HL-60/S4 (cell line): ENCODE results near the gene GIMAP8.
"Not testable (repeated sequence)": the region's sequence is repeated elsewhere in the genome, so short reads cannot be mapped to it uniquely, and the experiment has no call there.

ENCODE experiments used
- in situ Hi-C: fragments of 300-500 bp; cut with MboI; formaldehyde crosslinking; loops from 2 replicates; pipeline ENCODE4 v1.14.3; 2022; ENCODE audit warnings: low sequenced_read_pairs

GIMAP8 gene

DNA sequence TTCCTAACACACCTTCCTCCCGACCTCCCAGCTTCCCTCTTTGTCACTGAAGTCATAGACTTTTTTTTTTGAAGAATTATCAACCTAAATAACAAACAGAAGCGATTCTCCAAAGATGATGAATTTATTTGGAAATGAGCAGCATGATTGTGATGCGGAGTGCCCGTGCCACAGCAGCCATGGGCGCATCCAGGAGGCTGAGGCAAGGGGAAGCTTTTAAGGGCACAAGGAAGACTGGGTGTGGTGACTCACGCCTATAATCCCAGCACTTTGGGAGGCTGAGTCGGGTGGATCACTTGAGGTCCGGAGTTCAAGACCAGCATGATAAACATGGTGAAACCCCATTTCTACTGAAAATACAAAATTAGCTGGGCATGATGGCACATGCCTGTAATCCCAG lies 16.2 kb upstream of the GIMAP8 start:
- in situ Hi-C loops = no loop called here

DNA sequence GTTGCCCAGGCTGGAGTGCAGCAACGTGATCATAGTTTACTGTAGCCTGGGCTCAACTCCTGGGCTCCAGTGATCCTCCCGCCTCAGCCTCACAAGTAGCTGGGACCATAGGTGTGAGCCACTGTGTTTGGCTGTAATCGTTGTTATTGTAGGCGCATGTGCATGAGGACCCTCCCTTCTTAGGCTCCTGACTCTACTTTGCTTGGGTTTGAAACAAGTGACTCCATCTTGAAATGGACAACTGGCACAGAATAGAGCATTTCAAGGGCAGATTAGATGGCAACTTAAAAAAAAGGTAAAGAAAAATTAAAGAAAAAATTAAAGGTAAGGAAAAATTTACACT lies 15.4 kb upstream of the GIMAP8 start:
- in situ Hi-C loops = no loop called here

DNA sequence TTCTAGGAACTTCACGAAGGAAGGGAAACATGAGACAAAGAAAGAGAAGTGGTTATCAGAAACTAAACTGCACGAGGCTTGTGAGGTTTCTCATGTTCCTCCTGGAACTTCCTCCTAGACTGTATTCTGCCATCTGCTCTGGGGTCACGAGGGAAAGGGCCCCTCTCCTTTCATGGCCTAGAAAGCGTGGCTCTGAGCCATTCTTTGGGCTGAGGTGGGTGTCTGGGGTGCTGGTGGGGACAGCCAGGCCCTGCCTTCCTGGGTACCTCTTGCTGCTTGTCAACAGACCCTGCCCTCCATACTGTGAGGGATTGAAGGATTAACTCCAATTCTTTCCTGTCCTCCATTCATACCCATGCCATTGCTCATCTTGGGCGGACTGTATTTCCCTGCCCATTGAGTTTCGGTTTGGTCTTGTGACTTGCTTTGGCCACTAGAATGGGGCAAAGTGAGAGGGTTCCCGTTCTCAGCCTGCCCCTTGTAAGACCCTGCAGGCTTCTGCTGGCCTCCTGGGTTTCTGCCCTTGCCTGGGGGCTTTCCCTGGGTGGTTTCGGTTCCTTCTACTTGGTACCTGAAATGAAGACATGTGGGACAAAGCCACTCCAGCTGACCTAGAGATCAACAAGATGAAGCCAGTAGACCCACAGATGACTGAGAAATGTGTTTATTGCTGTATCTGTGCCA lies 14.9 kb upstream of the GIMAP8 start:
- in situ Hi-C loops = no loop called here

DNA sequence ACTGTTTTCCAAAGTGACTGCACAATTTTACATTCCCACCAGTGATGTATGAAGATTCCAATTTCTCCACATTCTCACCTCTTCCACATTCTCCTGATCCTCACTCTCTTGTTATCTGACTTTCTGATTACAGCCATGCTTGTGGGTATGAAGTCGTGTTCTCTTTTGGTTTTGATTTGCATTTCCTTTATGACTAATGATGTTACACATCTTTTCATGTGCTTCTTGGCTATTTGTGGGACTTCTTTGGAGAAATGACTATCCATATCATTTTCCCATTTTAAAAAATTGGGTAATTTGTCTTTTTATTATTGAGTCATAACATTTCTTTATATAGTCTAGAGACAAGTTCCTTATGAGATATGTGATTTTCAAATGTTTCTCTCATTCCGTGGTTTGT lies 10.5 kb upstream of the GIMAP8 start:
- in situ Hi-C loops = loop anchor here (10.0 kb wide), 1 partner anchor 315 kb away; no protein-coding TSS in a partner anchor

DNA sequence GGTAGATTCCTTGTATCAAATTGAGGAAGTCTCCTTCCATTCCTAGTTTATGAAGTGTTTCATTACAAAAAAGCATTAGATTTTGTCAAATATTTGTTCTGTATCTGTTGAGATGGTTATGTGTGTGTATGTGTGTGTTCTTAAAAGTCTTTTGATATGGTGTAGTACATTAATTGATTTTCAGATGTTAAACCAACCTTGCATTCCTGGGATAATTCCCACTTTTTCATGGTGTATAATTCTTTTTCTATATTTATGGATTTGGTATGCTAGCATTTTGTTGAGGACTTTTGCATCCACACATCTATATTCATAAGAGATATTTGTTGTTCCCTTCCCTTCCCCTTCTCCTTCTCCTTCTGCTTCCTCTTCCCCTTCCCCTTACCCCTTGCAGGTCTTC lies 8.9 kb upstream of the GIMAP8 start:
- in situ Hi-C loops = loop anchor here (10.0 kb wide), 1 partner anchor 313 kb away; no protein-coding TSS in a partner anchor

DNA sequence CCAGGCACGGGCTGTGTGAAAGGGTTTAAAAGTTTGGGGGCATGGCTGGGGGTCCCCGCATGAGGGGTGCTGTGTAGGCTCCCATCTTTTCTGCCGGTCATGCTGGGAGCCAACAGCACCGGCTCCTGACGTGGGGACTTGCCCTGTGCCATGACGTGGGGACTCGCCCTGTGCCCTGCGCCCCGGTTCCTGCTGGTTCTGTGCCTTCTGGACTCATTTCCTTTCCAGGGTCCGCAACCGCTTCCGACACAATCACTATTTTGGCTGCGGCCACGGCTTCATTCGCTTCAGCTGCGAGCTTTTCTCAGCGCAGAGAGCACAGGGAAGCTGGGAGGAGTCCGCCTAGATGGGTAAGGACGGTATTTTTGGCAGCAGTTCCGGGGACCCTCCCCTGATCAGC lies 7.6 kb upstream of the GIMAP8 start:
- in situ Hi-C loops = loop anchor here (10.0 kb wide), 1 partner anchor 312 kb away; no protein-coding TSS in a partner anchor

DNA sequence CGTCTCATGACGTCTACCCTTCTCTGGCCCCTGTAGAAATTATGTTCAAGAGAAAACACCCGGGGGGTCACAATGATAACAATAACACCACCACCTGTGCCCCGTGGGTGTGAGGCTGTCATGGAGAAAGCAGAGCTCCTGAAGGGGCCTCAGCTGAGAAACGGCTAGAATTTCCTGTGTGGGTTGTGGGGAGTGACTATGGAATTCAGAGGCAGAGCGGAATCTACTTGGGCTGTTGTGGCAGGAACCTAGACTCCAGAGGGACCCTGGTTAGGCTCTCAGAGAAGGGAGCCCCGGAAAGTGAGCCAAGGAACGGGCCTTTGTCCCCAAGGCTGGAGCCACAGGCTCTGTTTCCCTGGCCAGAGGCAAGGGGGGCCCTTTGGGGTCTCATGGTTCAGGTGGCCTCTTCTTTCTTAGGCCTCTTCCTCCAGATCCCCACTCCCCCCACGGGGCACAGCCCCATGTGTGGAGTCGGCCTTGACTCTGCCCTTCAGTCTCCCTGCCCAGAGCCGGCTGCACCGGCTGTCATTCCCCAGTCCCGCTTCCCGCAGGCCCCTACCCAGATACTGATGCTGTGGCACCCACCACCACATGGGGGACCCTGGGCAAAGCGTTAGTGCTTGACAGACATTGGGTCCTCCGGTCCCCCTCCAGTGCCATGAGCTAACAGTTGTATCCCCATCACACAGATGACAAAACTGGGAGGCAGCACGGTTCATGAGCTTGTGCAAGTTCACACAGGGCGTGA lies 6.5 kb upstream of the GIMAP8 start:
- in situ Hi-C loops = loop anchor here (10.0 kb wide), 1 partner anchor 311 kb away; no protein-coding TSS in a partner anchor

DNA sequence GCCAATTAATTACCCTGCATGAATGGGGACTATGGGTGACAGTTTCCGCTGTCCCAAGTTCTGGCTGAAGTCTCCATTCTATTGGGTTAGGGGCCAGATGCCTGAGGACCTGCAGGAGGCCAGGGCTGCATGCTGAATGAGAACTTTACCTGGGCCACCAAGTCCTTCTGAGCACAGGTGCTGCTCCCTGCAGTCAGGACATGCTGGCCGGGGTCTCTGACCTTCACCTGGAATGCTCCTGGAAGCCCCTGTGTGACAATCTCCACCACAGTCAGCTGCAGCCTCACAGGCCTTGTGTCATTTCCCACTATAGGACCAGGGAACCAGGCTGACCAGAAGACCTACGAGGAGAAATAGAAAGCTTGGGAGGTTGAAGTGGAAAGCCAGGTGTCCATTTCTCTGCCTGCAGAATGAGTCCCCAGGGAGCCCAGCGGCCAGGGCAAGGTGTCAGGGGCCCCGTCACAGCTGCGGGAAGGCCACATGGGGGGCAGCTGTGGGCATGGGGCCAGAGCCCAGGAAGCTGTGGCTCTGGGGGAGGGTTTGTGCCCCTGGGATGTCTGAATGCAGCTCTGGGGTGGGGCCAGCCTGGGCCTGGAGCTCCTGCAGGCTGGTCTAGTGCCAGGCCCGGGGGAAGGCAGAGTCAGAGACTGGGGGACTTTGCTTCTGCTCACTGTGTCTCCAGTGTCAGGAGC lies 5.6 kb upstream of the GIMAP8 start:
- in situ Hi-C loops = loop anchor here (10.0 kb wide), 1 partner anchor 310 kb away; no protein-coding TSS in a partner anchor

DNA sequence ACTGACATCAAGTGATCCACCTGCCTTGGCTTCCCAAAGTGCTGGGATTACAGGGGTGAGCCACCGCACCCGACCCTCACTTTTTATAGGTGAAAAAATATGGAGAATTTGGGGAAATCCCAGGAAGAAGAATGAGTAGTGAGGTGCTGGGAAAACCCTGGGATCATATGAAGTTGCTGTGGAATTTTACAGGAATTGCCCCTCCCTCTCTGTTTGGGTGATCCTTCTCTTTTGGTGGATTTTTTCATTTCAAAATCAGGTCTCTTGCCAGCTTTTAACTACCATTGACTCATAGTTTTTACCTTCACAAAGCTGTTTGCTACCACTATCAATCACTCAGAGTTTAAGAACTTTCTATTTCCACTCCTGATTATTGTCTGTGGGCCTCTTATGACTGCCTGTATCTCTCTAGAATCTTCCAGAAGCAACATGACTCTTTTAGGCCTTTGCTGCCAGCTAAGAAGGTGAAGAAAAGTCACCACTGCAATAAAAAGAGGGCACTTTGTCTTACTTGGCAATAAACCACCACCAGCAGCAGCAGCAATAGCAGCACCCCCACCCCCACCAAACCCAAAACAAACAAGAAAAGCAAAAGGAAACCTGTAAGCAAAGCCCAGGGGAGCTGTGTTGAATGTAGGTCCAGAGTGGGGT lies 4.0 kb upstream of the GIMAP8 start:
- in situ Hi-C loops = loop anchor here (10.0 kb wide), 1 partner anchor 308 kb away; no protein-coding TSS in a partner anchor

DNA sequence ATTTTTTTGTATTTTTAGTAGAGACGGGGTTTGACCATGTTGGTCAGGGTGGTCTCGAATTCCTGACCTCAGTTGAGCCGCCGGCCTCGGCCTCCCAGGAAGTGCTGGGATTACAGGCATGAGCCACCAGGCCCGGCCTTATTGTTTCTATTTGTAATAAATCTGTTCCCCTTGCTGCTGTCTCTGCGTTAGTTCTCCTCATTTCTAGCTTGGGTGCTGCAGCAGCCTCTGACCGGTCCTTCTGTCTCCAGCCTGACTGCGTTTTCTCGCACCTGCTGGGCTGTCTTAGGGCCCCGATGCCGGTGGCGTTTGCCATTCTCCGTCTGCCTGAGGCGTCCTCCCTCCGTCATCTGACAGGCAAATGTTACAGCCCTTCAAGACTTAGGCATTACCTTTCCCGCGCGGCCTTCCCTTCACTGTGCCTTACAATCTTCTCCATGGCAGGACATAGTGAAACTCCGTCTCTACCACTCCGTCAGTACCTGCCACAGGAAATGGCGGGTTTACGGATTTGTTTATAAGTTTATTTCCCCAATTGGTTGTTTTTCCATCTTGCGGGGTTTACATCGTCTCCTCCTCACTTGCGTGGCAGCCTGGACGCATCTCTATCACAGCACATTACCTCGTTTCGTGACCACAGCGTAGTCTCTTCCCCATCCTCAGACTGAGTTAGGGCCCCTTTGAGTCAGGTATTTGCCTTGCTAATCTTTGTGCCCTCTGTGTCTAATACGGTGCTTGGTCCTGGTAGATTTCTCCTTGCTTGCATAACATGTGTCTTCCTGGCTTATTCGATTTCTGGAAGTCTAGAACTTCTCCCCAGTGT lies 2.3 kb upstream of the GIMAP8 start:
- in situ Hi-C loops = loop anchor here (10.0 kb wide), 1 partner anchor 307 kb away; no protein-coding TSS in a partner anchor

DNA sequence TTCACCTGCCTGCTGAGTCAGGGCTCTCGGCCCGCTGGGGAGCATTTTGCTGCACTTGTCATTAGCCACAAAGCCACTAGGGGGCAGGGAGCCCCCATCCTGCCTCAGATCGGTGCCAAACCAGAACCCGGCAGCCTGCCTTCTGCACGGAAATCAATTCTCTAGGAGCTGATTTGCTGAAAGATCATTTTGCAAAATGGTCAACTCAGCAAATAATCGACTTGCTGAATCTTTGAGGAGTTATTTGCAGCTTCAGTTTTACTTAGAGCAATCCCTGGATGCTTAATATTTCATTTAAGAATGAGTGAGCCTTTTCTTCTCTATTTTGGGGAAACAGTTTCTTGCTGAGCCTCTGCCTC lies 1.7 kb upstream of the GIMAP8 start:
- in situ Hi-C loops = loop anchor here (10.0 kb wide), 1 partner anchor 306 kb away; no protein-coding TSS in a partner anchor

DNA sequence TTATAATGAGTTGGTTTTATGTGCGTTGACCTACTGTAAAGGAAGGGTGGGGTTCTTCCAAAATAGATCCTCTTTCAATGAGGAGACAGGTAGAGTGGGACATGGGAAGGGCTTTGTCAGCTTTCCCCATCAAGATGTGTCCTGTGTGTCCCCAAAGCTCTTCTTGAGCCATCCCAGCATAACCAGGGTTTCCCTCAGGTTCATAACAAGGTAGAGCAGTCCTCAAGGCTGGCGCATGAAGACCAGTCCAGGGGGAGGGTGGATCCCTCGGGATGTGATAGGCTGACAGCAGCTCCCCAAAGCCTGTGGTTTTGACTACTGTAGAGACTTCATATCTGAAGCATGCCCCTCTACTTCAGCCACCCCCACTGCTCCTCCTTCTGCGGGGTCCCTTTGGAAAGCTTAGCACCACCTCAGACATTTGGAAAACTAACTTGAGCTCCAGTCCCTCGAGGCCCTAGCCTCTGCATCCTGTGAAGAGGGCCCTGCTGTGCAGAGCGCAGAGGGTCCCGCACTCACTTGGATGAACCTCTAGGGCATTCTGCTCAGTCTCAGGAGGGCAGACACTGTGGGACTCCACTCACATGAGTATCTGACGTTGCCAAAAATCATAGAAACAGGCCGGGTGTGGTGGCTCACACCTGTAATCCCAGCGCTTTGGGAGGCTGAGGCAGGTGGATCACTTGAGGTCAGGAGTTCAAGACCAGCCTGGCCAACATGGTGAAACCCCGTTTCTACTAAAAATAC lies 1.1 kb upstream of the GIMAP8 start:
- in situ Hi-C loops = loop anchor here (10.0 kb wide), 1 partner anchor 305 kb away; no protein-coding TSS in a partner anchor

DNA sequence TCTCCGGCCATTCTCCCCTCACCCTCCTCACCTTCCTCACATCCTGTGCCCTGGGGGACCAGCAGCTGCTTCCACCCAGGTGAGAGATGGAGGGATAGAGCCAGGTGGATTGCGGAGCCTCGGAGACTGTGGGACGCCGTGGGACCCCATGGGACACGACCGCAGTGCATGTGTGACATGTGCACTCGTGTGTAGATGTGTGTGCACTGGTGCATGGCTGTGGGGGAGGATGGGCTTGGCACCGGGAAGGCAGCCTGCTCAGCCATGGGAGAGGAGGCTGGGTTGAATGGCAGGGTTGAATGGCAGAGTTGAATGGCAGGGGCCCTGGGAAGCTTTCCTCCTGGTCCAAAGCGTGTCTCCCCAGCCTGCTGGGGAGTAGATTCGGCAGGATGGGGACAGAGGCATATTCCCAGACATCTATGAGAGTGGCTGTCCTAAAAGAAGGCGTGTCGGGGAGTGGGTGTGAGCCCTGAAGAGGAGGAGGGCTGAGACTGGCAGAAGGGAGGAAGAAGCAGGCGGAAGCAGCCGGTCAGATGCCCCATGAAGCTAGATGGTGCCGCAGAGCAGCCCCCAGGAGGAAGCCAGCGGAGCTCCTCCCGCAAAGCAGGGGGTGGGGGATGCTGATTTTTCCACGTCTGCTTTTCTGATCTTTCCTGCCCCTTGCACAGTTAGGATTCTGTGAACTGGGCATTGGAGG lies 815 bp downstream of the GIMAP8 start:
- in situ Hi-C loops = no loop called here

DNA sequence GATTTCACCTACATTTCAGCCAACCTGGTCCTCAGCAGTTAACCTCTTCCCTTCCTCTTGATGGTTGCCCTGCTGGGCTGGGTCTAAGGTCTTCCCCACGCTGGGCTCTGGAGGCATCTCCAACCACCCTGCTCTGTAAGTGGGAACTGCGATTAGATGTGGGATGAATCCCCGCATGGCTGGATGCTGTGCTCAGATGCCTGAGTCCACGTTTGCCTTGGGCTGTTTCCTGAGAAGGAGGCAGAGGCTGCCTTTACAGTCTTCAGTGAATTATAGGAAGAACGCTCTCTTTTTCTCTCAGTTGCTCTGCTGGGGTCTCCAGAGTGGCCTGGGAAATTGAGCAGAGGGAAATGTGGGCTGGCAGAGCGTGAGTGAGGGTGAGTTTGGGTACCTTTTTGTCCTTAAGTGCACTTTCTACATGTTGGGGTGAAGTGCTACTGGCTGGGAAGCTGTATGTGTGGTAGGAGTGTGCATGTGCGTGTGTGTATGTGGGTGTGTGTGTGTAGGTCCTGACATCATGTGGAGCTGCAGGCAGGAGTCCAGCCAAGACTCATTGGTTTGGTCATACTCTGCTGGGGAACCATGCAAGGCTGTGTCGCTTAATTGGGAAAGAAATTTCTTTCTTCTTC lies 1.5 kb downstream of the GIMAP8 start:
- in situ Hi-C loops = no loop called here

DNA sequence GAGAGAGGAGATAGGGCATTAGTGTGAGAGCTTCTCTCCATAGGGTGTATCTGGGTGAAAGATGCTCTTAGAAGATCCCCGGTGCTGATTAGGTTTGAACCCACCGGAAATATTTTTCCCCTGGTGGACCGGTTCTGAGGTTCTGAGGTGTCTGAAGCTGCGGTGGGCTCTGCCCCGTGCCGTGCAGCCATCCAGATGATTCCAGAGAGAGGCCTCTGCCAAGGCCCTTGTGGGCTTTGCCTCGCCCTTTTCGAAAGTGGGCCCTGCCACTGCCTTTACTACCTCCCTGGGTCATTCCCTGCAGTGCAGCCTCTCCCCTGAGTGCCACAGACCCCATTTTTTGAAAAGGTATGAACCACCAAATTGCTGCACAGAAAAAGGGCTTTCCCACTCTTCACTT lies 2.8 kb downstream of the GIMAP8 start:
- in situ Hi-C loops = no loop called here

DNA sequence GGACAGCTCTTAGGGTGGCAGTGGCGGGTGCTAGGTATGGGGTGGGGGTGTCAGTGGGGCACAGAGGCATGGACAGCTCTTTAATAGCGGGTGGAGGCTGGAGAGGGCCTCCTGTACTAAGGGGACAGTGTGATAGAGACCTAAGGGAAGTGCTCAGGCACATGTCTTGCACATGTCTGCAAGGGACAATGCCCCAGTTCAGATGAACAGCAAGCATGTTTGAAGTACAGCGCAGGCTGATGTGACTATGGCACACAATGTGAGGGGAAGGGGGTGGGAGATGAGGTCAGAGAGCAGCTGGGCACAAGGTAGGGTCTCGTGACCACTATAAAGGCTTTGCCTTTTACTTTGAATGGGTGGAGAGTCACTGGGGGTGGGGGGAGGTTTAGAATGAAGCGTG lies 3.5 kb downstream of the GIMAP8 start:
- in situ Hi-C loops = no loop called here

DNA sequence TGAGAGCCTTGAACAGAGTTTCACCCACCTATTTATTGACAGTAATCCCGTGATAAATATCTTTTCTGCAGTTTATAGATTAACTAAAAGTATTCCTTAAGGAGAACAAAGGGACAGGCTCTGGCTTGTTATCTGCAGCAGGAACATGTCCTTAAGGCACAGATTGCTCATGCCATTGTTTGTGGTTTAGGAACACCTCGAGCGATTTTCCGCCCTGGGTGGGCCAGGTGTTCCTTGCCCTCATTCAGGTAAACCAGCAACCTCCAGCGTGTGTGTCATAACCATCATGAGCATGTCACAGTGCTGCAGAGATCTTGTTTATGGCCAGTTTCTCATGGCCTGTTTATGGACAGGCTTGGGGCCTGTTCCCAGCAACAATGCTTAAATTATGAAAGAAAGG lies 6.6 kb downstream of the GIMAP8 start:
- in situ Hi-C loops = not testable (repeated sequence)

DNA sequence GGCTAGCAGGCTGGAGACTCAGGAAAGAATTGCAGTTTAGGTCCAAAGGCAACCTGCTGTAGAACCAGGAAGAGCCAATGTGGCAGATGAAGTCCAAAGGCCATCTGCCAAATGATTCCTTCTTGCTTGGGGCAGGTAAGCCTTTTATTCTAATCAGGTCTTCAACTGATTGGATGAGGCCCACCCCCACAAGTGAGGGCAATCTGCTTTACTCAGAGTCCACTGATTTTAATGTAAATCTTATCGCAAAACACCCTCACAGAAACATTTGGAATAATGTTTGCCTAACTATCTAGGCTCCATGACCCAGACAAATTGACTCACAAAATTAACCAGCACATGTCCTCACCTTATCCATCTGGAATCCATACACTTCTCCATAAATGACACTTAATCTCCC lies 7.8 kb downstream of the GIMAP8 start:
- in situ Hi-C loops = no loop called here
